ENCODE data around the gene ANKRD65.
"Not testable (repeated sequence)": the region's sequence is repeated elsewhere in the genome, so short reads cannot be mapped to it uniquely, and the experiment has no call there.

Gene ANKRD65

DNA sequence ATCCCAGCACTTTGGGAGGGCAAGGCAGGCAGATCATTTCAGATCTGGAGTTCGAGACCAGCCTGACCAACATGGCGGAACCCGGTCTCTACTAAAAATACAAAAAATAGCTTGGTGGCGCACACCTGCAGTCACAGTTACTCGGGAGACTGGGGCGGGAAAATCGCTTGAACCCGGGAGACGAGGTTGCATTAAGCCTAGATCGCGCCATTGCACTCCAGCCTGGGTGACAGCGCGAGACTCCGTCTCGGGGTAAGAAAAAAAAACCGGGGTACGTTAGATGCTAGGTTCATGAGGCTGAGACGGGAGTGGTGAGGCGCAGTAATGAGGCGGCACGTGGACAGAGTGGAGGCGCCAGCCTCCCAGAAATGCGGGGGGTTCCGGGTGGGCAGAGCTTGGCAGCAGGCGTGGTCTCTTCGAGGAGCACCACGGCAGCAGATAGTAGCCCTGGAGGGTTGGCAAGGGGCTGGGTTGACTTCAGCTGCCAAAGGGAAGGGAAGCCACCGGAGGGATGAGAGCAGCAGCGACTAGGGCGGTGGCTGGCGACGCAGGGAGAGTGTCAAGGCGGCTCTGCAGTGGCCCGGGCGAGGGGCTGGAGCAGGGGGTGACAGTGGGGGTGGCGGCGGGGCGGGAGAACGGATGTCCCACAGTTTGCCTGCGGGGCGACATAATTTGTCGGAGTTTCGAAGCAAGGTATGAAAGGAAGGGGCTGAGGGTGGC, 14.8 kb downstream of the ANKRD65 start:
- peak overlapping the region; percentile 93 for H3K27ac ChIP-seq
- TF ChIP-seq, protein P1, sequence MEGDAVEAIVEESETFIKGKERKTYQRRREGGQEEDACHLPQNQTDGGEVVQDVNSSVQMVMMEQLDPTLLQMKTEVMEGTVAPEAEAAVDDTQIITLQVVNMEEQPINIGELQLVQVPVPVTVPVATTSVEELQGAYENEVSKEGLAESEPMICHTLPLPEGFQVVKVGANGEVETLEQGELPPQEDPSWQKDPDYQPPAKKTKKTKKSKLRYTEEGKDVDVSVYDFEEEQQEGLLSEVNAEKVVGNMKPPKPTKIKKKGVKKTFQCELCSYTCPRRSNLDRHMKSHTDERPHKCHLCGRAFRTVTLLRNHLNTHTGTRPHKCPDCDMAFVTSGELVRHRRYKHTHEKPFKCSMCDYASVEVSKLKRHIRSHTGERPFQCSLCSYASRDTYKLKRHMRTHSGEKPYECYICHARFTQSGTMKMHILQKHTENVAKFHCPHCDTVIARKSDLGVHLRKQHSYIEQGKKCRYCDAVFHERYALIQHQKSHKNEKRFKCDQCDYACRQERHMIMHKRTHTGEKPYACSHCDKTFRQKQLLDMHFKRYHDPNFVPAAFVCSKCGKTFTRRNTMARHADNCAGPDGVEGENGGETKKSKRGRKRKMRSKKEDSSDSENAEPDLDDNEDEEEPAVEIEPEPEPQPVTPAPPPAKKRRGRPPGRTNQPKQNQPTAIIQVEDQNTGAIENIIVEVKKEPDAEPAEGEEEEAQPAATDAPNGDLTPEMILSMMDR (conservative IDR thresholded peaks at IDR 0.05), result no peak
- TF ChIP-seq ZFX (IDR thresholded peaks at IDR 0.05), result no peak

DNA sequence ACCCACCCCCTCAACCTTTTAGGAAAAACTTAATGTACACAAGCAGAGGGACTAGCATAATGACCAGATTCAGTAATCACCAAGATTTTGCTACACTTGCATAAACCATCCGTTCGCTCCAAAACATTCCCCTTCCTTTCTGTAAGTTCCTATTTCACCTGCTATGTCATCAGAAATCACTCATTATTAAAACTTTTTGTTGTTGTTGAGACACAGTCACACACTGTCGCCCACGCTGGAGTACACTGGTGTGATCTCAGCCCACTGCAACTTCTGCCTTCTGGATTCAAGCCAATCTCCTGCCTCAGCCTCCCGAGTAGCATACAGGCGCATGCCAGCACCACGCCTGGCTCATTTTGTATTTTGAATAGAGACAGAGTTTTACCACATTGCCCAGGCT, 17.4 kb downstream of the ANKRD65 start:
- H3K27ac ChIP-seq, result no peak overlapping the region
- TF ChIP-seq ZFX (IDR thresholded peaks at IDR 0.05), result no peak
- TF ChIP-seq, protein P1 (conservative IDR thresholded peaks at IDR 0.05), result no peak

DNA sequence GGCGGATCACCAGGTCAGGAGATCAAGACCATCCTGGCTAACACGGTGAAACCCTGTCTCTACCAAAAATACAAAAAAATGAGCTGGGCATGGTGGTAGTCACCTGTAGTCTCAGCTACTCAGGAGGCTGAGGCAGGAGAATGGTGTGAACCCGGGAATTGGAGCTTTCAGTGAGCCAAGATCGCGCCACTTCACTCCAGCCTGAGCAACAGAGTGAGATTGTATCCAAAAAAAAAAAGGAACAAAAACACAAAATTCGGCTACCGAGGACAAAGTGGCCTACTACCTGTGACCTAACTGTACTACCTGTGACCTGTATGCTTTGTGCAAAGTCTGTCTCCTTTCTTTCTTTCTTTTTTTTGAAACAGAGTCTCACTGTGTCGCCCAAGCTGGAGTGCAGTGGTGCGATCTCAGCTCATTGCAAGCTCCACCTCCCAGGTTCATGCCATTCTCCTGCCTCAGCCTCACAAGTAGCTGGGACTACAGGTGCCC, 18.1 kb downstream of the ANKRD65 start:
- not testable (repeated sequence) for H3K27ac ChIP-seq

DNA sequence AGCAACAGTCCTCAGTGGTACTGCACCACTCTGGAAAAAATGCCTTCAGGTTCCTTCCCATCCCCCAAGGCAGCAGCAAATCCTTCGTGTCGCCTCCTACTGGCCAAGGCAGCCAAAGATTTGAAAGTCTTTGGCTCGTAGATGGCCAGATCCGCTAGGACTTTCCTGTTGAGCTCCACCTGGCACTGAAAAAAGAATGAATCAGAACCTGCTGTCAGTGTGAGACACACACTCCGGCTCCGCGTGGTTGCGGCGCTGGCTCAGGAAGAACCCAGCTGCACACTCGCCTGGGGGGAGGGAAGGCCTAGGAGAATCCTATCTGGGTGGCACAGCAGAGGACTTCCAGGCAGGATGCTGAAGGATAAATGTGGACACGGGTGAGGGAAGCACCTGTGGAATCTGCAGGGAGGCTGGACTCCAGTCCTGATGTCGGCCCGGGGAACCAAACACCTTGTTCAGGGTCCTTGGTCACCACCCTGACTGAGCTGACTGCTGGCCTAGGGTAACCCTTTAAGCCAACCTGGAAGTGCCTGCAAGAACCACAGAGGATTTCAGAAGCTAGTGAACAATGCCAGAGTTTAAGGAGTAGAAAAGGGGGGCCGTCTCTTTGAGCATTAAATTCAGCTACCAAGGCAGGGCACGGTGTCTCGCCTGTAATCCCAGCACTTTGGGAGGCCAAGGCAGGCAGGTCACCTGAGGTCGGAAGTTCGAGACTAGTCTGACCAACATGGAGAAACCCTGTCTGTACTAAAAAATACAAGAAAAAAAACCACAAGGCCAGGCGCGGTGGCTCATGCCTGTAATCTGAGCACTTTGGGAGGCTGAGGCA, 18.8 kb downstream of the ANKRD65 start:
- TF ChIP-seq ZFX (IDR thresholded peaks at IDR 0.05), result no peak
- TF ChIP-seq, protein P1 (conservative IDR thresholded peaks at IDR 0.05), result peak; percentile 87
- H3K27ac ChIP-seq, result 0 out of 2 replicates have a peak overlapping the region, but pooled peaks have one; percentile 2

DNA sequence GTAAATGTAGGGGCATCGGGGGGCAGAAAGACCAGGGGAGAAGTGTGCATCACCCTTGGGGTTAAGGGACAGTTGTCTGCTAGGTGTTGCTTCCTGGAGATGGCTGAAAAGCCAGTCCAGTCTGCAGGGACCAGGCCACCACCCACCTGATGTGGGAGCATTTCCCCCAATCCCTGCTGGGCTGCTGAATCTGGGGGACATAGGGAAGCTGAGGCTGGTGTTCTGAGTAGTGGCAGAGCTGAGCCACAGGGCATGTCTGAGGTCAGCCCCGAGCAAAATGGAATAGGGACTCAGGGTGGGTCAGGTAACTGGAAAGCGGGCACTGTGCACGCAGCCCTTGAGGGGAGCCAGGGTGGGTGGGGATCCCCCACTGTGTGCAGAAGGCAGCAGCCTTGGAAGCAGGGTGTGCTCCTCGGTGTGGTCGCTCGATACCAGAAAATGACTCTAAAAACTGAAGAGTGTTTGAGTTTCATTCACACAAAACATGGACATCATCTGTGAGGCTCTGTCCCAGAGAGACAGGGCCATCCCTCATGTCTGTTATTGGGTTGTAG, 19.5 kb downstream of the ANKRD65 start:
- peak overlapping the region; percentile 91; the same call in 1 of the 2 replicates for H3K27ac ChIP-seq
- no peak for TF ChIP-seq ZFX (IDR thresholded peaks at IDR 0.05)
- TF ChIP-seq, protein P1 (conservative IDR thresholded peaks at IDR 0.05), result no peak

DNA sequence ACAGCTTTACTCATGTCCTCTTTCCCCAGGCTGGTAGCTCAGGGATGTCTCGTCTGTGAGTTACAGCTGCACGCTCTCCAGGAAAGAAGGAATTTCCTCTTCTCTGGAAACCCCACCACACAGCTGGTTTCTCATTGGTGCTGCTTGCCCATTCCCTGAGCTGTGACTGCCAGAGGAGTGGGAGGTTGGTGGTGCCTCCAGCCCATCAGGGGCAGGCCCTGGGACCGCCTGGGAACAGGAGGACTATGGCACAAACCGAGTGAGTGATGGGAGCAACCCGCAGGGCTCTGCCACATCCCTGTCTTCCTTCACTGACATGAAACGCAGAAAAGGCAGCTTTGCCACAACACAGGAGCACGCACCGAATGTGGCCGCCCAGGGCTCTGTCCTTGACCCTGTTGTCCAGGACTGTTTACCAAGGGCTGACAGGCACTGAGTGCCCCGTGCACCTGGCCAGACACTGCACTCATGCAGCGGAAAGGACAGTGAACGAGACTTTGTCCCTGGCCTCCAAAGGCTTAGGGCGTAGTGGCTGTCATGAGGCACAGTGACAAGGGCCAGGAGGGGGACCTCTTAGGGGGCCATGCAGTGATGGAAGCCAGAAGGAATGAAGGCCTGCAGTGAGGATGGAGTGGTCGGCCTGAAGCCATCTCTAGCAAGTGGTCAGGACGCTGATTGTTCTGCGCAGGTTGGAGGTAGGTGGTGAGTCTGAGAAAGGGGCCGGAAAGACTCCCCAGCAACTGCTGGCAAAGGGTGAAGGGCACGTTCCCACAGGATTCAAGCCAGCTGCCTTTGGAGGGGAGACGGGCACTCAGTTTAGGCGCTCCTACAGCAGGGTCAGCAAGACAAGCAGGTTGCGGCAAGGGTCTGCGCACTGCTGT, 20.3 kb downstream of the ANKRD65 start:
- H3K27ac ChIP-seq, result peak overlapping the region; percentile 91

More for the DNA sequence above, 20.3 kb downstream of the ANKRD65 start:
- TF ChIP-seq, protein P1 (conservative IDR thresholded peaks at IDR 0.05), result no peak
- no peak for TF ChIP-seq ZFX (IDR thresholded peaks at IDR 0.05)
